GM23338 (cell line): ENCODE measurements around the gene KIF18B. TPM values are rescaled to one million over a fixed set of nuclear protein-coding genes. Genes with fewer than 3 reads are reported as not detected.

Experiments
- ATAC-seq: fragments of 200-7000 bp; cut with Tn5 transposase; 3 replicates; pipeline ENCODE4 v1.9.1; 2020
- DNase-seq: peaks from one replicate; pipeline ENCODE4 v3.0.0-alpha.2; 2015; ENCODE audit warnings: low spot score
- H2AFZ ChIP-seq: fragments of 200-600 bp; sonication (generic); 2 replicates; pipeline ENCODE4 v1.8.0; 2016; ENCODE audit warnings: antibody characterized with exemption, mild to moderate bottlenecking, moderate library complexity
- H3F3A ChIP-seq: fragments of 200-600 bp; sonication (generic); replicated peaks from 2 replicates; pipeline ENCODE4 v1.8.0; 2017; ENCODE audit warnings: antibody characterized with exemption, mixed run types, low read depth
- H3K27ac ChIP-seq: fragments of 200-600 bp; sonication (generic); 2 replicates; pipeline ENCODE4 v1.6.1; 2016; ENCODE audit warnings: low read depth
- H3K27me3 ChIP-seq: fragments of 200-600 bp; sonication (generic); 2 replicates; pipeline ENCODE4 v1.8.0; 2016; ENCODE audit warnings: mild to moderate bottlenecking, mixed run types, moderate library complexity; ENCODE audit not compliant: insufficient read depth
- H3K36me3 ChIP-seq: fragments of 200-600 bp; sonication (generic); 2 replicates; pipeline ENCODE4 v1.8.0; 2016; ENCODE audit warnings: mild to moderate bottlenecking; ENCODE audit not compliant: insufficient read depth
- H3K4me1 ChIP-seq: fragments of 200-600 bp; sonication (generic); 2 replicates; pipeline ENCODE4 v1.8.0; 2016; ENCODE audit warnings: mild to moderate bottlenecking, moderate library complexity; ENCODE audit not compliant: insufficient read depth
- H3K4me2 ChIP-seq: fragments of 200-600 bp; sonication (generic); 2 replicates; pipeline ENCODE4 v1.7.1; 2017; ENCODE audit warnings: mixed run types
- H3K4me3 ChIP-seq: fragments of 200-600 bp; sonication (generic); 2 replicates; pipeline ENCODE4 v1.6.1; 2016; ENCODE audit warnings: mixed run types
- H3K79me2 ChIP-seq: fragments of 200-600 bp; sonication (generic); replicated peaks from 2 replicates; pipeline ENCODE4 v1.8.0; 2017; ENCODE audit warnings: mild to moderate bottlenecking; ENCODE audit not compliant: insufficient read depth
- H3K9me2 ChIP-seq: fragments of 200-600 bp; sonication (generic); 2 replicates; pipeline ENCODE4 v1.8.0; 2017; ENCODE audit not compliant: insufficient read depth
- H4K20me1 ChIP-seq: fragments of 200-600 bp; sonication (generic); replicated peaks from 2 replicates; pipeline ENCODE4 v1.8.0; 2017; ENCODE audit warnings: mild to moderate bottlenecking; ENCODE audit not compliant: insufficient read depth
- H3K27ac Mint-ChIP-seq: 2 replicates; pipeline ENCODE4 v1.8.0; 2020; ENCODE audit warnings: inconsistent platforms, mild to moderate bottlenecking, moderate library complexity, mixed read lengths
- H3K27me3 Mint-ChIP-seq: 3 replicates; pipeline ENCODE4 v1.8.0; 2022; ENCODE audit warnings: low read depth, mild to moderate bottlenecking, moderate library complexity, mixed read lengths, inconsistent platforms; ENCODE audit not compliant: insufficient read depth, poor library complexity
- H3K36me3 Mint-ChIP-seq: 3 replicates; pipeline ENCODE4 v1.8.0; 2021; ENCODE audit warnings: low read depth, mild to moderate bottlenecking, inconsistent platforms, moderate library complexity, mixed read lengths
- H3K4me1 Mint-ChIP-seq: 3 replicates; pipeline ENCODE4 v1.8.0; 2020; ENCODE audit warnings: mild to moderate bottlenecking, inconsistent platforms, mixed read lengths
- H3K4me3 Mint-ChIP-seq: 3 replicates; pipeline ENCODE4 v1.8.0; 2021; ENCODE audit warnings: moderate library complexity, mild to moderate bottlenecking, inconsistent platforms, mixed read lengths
- H3K9me3 Mint-ChIP-seq: 3 replicates; pipeline ENCODE4 v1.8.0; 2020; ENCODE audit warnings: moderate library complexity, mild to moderate bottlenecking, inconsistent platforms, mixed read lengths
- CREB1 ChIP-seq: fragments of 250-450 bp; sonication (Bioruptor Pico); IDR thresholded peaks from 2 replicates; pipeline ENCODE4 v1.5.0; 2020; ENCODE audit warnings: low read depth, mild to moderate bottlenecking, moderate library complexity
- CTCF ChIP-seq, 2 experiments: fragments of 200-600 bp in 1 of 2; sonication (generic) in 1 of 2; conservative IDR thresholded peaks; 2 replicates each; pipeline versions ENCODE4 v1.5.1 to v1.6.1; 2016 to 2017; ENCODE audit warnings: antibody characterized with exemption in 2 of 2, low read depth in 2 of 2, mild to moderate bottlenecking in 2 of 2, moderate library complexity in 1 of 2
- ETS1 ChIP-seq: IDR thresholded peaks from 2 replicates; pipeline ENCODE4 v1.6.1; 2016; ENCODE audit warnings: antibody characterized with exemption
- STAT1 ChIP-seq: IDR thresholded peaks from one replicate; pipeline ENCODE4 v1.6.1; 2016; ENCODE audit warnings: antibody characterized with exemption; ENCODE audit not compliant: unreplicated experiment
- ZNF331 ChIP-seq: fragments of 250-450 bp; sonication (Bioruptor Pico); IDR thresholded peaks from 2 replicates; pipeline ENCODE4 v1.5.0; 2020; ENCODE audit warnings: low read depth, mild to moderate bottlenecking, moderate library complexity
- ZNF462 ChIP-seq: fragments of 250-450 bp; sonication (Bioruptor Pico); IDR thresholded peaks from 2 replicates; pipeline ENCODE4 v1.5.0; 2020; ENCODE audit warnings: mild to moderate bottlenecking, moderate library complexity
- polyA plus RNA-seq: library from polyadenylated mRNA; unstranded; fragments of >200 nt; fragmentation: Nextera tagmentation; extraction: Ambion mirVana; gene quantifications from 2 replicates; pipeline ENCODE4 v1.2.1, GENCODE V29; 2016
- total RNA-seq: library from RNA; depleted of rRNA; stranded (reverse); fragments of >200 nt; shearing (Covaris generic); gene quantifications from 2 replicates; pipeline ENCODE4 v1.2.3, GENCODE V29; 2014

The KIF18B gene
- total and polyA plus RNA-seq, 2 experiments from 2014 or later, result 14.1 to 28.4 TPM

DNA sequence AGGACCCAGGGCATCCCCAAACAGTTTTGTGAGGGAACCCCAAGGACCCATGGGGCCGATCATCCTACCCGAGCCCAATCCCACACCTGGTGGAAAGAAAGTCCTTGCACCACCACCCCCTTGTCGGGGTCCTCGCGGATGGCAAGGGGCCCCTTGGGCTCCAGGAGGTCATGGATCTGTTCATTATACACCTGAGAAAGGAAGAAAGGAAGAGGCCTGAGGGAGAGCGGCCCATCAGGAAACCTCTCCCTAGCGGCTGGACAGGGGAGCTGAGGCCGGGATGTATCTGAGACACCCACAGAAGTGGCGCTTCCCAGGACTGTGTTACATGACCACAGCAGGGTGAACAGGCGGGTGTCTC lies 12.8 kb downstream of the KIF18B start:
- peaks cover 75% of the 10 kb centered on the region for H3K36me3 Mint-ChIP-seq
- H3K9me3 Mint-ChIP-seq, result no peaks in the 10 kb centered on the region
- Histone ChIP-seq H3K27me3 (no peaks in the 10 kb centered on the region), H2AFZ (no peak overlapping the region), H3K27ac (no peak overlapping the region), H3K9me2 (no peaks in the 10 kb centered on the region), H3K4me2 (no peak overlapping the region), H4K20me1 (peaks cover 16% of the 10 kb centered on the region), H3K36me3 (peaks cover 39% of the 10 kb centered on the region), H3K4me3 (no peak overlapping the region), H3K4me1 (no peaks in the 10 kb centered on the region), H3K79me2 (peaks cover 24% of the 10 kb centered on the region), H3F3A (no peaks in the 10 kb centered on the region)
- H3K4me3 Mint-ChIP-seq, result no peak overlapping the region
- no peak for TF ChIP-seq STAT1
- TF ChIP-seq CREB1, result no peak
- no peak for TF ChIP-seq ZNF462 (CRISPR knock-in tag)
- TF ChIP-seq ETS1, result no peak
- TF ChIP-seq CTCF (conservative IDR thresholded peaks at IDR 0.05; ENCODE audit: low read depth in 2 of 2), result no peak
- no peak for TF ChIP-seq ZNF331
- H3K27ac Mint-ChIP-seq, result no peak overlapping the region
- DNase-seq, result no peak
- H3K27me3 Mint-ChIP-seq, result peaks cover 3% of the 10 kb centered on the region
- no peak for ATAC-seq
- no peaks in the 10 kb centered on the region for H3K4me1 Mint-ChIP-seq
